A549 treated with CORT108297 at 1 μM for 4 hours (cell line): Measurements from ENCODE around the gene SMCR8. TPM values are rescaled to one million over a fixed set of nuclear protein-coding genes. Genes with fewer than 3 reads are reported as not detected.

Experiments
- total RNA-seq: library from RNA; stranded (reverse); fragments of 200-300 nt; extraction: Qiagen RNA extraction; gene quantifications from 5 replicates; pipeline ENCODE4 v1.2.3, GENCODE V29; 2022

SMCR8 gene, protein sequence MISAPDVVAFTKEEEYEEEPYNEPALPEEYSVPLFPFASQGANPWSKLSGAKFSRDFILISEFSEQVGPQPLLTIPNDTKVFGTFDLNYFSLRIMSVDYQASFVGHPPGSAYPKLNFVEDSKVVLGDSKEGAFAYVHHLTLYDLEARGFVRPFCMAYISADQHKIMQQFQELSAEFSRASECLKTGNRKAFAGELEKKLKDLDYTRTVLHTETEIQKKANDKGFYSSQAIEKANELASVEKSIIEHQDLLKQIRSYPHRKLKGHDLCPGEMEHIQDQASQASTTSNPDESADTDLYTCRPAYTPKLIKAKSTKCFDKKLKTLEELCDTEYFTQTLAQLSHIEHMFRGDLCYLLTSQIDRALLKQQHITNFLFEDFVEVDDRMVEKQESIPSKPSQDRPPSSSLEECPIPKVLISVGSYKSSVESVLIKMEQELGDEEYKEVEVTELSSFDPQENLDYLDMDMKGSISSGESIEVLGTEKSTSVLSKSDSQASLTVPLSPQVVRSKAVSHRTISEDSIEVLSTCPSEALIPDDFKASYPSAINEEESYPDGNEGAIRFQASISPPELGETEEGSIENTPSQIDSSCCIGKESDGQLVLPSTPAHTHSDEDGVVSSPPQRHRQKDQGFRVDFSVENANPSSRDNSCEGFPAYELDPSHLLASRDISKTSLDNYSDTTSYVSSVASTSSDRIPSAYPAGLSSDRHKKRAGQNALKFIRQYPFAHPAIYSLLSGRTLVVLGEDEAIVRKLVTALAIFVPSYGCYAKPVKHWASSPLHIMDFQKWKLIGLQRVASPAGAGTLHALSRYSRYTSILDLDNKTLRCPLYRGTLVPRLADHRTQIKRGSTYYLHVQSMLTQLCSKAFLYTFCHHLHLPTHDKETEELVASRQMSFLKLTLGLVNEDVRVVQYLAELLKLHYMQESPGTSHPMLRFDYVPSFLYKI
- total RNA-seq: 14.6 to 17.0 TPM (median 16.6 TPM) in 5 replicates

DNA sequence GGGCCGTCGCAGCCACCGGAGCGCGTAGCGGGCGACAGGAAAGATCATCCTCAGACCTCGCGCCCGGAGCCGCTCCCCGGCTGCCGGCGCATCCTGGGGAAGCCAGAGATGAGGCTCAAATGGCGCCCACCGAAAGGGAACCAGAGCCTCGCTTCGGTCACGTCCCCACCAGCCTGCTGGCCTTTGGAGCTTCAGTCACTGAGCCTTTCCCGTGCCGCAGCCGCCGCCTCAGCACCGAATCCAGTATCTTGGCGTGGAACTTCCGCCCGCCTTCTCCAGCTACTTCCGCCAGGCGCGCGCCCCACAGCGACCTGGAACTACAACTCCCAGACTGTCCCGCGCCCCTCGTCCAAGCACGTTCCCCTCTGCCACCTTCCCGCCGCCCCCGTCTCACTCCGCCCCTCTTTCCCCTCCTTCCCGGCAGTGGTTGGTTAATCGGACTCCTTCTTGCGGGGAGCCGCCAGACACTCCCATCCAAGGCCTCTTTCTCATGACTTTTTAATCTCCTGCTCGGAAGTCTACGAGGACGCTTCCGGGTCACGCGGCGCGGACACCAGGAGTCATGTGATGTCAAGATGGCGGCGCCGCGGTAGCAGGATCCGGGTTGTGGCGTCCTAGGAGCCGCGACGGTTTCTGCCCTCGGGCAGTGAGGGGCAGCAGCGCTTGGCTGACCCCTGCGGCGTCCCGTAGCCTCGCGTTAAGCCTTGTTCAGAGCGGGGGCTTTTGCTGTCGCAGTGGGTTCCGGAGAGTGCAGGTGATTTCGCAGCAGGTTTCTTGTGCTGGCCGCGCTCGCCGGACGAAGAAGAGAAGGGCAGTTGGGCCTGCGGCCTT, at the start of gene SMCR8, which contains the start of gene TOP3A:
TSS of gene SMCR8 (plus strand) at position 563 of the 831 bp plus-strand sequence. CDS start 497 bp downstream, outside the sequence.
TSS of gene TOP3A (minus strand) at position 264 of the 831 bp plus-strand sequence. CDS start at position 48, 216 bp downstream.

DNA sequence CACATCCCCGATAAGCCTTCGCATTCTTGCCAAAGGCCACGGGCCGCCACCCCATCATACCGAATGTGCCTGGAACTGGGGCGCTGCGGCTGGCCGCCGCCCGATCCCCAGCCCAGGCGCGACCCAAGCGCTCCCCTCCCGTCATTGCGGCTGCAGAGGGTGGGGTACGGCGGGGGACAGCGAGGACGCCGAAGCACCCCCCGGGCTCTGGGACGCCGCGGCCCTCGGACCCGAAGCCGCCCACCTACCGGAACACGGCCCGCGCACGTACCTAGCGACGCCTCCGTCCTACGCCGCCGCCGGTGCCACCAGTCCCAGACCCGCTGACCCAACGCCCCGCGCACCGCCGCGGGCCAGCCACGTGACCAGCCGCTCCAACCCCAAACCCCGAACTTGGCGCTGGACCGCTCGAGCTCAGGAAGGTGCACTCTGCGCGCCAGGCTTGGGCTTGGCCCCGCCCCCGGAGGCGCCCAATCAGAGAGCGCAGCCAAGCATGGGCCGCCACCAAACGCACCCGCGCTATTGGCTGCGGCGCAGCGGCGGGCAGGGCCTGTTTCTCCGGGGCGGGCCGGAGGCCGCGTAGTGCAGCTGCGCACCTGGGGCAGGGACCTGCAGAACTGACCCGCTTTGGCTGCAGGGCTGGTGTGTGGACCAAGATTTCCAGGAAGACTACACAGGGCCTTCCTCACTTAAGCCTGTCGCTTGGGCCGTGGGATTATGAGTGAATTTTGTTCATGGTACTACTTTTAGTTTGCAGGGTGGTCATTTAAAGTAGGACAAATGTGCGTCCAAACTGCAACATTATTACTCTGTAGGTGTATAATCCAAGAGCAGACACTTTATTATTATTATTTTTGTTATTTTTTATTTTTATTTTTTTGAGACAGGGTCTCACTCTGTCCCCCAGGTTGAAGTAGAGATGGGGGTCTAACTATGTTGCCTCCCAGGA, 48.3 kb downstream of the SMCR8 start, which contains the start of gene SHMT1:
TSS of gene SHMT1 (minus strand) at position 450 of the 949 bp plus-strand sequence. CDS start 7,569 bp downstream, outside the sequence.

Other genes with a start within 250 kb of the SMCR8 start
- 47.4 to 59.4 TPM (median 53.7 TPM) in 5 replicates for gene DRG2, start 227.3 kb upstream of the SMCR8 start, total RNA-seq
- gene MYO15A, start 206.5 kb upstream of the SMCR8 start, total RNA-seq: 0.27 to 0.58 TPM (median 0.35 TPM) in 5 replicates
- 47.5 to 59.1 TPM (median 51.3 TPM) in 5 replicates for gene ALKBH5, start 131.5 kb upstream of the SMCR8 start, total RNA-seq
- gene LLGL1, start 89.7 kb upstream of the SMCR8 start, total RNA-seq: 11.9 to 19.7 TPM (median 17.0 TPM) in 5 replicates
- gene FLII, start 56.6 kb upstream of the SMCR8 start, total RNA-seq: 232 to 268 TPM (median 246 TPM) in 5 replicates
- 6.4 to 12.9 TPM (median 10.7 TPM) in 5 replicates for gene MIEF2, start 54.6 kb upstream of the SMCR8 start, total RNA-seq
- gene TOP3A, start 299 bp upstream of the SMCR8 start, total RNA-seq: 33.1 to 41.3 TPM (median 36.1 TPM) in 5 replicates
- gene SHMT1, start 48.3 kb downstream of the SMCR8 start, total RNA-seq: 39.0 to 48.9 TPM (median 45.2 TPM) in 5 replicates
- not detected in 5 replicates for gene EVPLL, start 62.5 kb downstream of the SMCR8 start, total RNA-seq
- gene LGALS9C, start 161.5 kb downstream of the SMCR8 start, total RNA-seq: 0.03 TPM in 1 of 5 replicates, not detected in the others